Activated CD8-positive, alpha-beta memory T cell treated with anti-CD3 and anti-CD28 coated beads for 48 hours (primary cell): ENCODE data around the gene GABRB3.

ENCODE experiments used
- DNase-seq, 3 experiments: peaks; one replicate each; pipeline ENCODE4 v3.0.0-alpha.2; 2020; ENCODE audit warnings: low read depth in 2 of 3, low spot score in 2 of 3

Gene GABRB3

DNA sequence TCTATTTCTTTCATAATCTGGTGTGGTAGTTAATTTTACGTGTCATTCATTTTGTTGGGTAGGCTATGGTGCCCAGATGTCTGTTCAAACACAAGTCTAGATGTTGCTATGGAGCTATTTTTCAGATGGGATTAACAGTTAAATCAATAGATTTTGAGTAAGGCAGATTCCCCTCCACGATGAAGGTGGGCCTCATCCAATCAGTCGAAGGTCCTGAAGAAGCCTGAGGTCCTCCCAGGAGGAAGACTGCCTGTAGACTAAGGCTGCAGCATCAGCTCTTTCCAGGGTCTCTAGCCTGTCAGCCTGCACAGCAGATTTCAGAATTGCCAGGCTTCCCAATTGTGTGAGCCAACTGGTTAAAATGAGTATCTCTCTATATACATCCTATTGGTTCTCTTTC, 92.9 kb downstream of the GABRB3 start:
- no peak for DNase-seq

DNA sequence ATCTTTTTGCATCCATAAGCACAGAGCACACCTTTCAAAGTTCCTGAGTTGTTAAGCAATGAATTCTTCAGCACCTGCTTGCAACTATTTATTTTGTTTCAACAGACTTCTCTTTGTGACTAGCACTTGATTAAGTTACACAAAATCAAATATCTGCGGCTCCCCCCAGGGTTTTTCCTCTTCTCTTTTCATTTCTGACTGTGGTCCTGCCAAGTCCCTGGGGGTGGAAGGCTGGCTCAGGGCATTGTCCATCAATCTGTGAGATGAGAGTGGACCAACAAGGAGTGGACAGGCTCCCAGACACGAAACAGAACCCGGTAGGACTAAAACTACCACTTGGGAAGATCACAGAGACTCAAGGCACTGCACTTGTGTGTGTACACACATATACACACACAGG, 96.8 kb downstream of the GABRB3 start:
- no peak for DNase-seq

DNA sequence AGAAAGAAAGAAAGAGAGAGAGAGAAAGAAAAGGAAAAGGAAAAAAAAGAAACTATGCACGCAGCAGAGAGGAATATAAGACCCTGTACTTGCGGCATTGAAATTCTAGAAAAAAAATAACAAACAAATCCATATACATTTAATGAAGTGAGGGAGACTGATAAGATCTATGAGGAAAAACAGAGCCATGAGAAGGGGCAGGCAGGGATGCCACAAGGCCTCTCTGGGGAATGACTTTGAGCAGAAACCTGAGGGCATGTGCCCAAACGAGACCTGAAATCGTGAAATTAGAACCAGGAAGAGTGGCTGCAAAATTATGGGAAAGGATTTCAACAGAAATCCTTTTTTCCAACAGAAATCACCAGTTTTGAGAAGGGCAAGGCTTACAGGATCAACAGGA, 98.4 kb downstream of the GABRB3 start:
- no peak for DNase-seq

DNA sequence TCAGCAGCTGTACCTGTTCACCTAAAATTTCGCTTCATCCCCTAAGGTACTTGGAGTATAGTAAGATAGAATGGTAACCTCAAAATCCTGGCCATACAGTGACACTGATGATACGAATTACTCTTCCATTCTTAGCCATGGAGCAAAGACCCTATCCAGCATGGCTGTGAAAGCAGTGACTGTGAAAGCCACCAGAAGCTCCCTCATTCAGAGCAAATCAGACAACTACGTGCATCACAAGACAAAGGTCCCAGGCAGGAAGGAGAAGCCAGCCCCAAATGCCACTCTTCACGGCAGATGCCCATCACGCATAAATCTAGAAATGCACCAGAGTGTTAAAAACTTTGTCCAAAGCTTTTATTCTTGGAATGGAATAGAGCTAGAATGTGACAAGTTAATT, 99.4 kb downstream of the GABRB3 start:
- DNase-seq, result no peak

DNA sequence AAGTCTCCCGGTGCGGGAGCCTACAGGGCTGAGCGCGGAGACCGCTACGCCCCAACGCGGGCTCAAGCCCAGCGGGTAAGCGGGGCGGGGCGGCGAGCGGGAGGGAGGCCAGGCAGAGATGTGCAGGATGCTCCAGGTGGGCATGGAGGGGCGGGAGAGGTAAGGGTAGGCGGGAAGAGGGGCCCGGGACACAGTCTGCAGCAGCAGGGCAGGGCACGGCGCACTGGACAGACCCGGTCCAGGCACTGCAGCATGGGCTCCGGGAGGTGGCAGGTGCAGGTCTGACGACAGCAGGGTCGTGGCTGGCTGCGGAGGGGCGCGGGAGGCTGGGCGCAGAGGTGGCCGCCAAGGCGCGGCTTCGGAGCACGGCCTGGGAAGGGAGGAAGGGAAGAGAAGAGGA, 102.8 kb downstream of the GABRB3 start:
- no peak for DNase-seq

DNA sequence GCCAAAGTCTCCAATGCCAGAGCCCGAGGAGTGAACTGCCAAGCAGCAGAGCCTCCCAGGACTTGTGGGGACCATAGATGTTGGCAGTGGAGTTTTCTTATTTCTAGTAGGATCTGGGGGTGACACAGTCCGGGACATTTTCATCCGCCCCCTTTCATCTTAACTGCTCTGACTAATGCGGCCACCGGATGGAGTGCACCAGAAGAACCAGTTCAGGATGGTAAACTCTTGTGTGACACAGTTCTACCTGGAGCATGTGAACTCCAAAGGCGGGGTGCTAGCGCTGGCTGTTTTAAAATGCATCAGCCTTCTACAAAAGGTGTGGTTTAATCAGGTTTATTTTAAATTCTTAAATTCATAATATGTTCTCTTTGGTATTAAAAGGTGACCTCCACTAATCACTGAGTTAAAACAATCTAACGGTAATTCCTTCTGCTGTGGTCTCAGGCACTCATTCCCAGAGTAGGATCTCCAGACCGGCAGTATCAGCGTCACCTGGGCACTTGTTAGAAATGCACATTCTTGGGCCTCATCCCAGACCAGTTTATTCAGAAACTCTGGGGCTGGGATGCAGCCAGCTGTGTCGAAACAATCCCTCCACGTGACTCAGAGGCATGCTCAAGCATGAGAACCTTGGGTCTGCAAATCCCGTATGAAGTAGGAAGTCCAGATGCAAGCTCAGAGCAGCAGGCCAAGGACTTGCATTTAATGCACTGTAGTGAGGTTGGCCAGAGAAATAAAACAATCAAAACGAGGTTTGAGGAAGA, 105.5 kb downstream of the GABRB3 start:
- DNase-seq, result no peak

GRCh38 chr15:26665957-26666791, 106.7 kb downstream of the GABRB3 start:
- no peak for DNase-seq

DNA sequence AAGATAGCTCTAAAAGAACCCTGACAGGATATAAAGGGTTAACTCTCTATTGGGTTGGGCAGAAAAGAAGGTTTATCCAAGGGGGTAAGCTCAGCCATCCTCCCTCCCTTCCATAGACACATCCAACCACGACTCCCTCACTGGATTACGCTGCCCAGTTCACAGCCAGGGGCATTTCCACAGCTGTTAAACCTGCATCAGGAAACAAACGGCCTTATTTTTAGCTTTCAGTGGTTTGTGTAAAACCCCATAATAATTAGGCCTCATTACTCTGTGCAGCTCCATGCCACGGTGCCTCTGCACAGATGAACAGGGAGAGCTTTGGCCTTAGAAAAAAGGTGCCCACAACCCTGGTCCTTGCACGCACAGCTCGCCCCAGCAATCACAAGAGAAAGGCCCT, 110.6 kb downstream of the GABRB3 start:
- DNase-seq, result no peak

DNA sequence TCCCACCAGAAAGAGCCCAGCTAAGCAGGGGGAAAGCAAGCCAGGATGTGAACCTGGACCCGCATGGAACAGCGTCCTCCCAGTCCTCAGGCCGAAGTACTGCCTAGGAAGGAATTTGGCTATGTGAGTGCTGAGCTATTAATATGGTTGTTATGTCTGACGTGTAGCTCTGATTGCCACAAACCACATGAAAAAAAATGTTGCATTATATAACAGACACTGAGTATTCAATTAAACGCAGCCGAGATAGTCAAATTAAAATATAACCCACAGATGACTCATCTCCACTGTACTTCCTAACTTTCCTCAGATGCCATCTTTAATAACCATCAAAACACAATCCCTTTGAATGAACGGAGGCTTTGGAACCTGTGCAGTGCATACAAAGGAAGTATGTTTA, 111.1 kb downstream of the GABRB3 start:
- DNase-seq, result no peak

GRCh38 chr15:26661107-26661506, 111.8 kb downstream of the GABRB3 start:
- DNase-seq, result no peak

DNA sequence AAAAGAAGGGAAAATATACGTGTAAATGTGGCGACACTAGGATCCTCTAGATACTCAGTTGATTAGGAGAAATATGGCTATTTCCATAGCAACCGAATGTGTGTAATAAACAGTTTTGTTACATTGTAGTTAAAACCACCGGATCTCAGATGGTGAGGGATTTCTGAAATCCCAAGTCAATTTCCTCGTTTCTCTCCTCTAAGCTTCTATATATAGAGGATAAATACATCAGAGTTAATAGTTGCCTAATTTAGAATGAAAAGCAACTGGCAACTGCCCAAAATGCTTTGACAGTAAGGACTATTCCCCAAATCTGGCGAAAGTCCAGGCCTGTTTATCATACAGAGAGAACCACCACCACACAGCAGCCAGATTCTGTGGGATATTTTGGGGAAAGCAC, 112.6 kb downstream of the GABRB3 start:
- DNase-seq, result no peak

DNA sequence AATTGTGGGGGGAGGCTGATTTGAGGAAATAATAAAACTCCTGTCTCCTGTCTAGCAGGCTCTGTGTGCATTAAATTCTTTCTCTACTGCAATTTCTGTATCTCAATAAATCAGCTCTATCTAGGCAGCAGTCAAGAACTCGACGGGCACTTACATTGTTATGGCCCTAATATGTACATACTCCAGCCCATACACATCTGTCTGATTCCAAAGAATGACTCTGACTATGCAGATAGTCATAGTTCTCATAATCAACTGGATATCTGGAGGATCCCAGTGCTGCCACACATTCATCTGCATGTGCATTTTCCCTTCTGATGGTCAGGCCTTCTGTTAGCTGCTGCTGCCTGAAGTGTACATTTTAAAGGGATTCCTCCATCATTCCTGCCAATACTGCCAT, 114.6 kb downstream of the GABRB3 start:
- DNase-seq, result no peak

DNA sequence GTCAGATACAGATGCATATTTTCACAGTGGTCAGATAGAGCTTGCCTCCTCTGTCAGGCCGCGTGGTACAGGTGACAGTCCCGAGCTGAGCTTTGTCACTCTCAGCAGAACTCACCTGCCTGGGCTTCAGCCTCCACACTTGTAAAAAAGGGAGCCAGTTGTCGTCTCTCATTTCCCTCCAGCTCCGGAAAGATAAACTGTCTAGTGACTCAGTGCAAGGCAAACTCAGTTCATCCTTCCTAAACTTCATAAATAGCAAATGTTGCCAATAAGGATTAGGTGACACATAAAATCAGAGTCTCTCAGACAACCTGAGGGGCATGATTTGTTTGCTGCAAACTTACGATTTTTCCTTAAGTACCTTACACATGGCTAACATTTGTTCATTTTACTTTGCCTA, 116.8 kb downstream of the GABRB3 start:
- DNase-seq, result no peak

GRCh38 chr15:26651909-26652308, 121.0 kb downstream of the GABRB3 start:
- no peak for DNase-seq

GRCh38 chr15:26648676-26649075, 124.2 kb downstream of the GABRB3 start:
- no peak for DNase-seq

- no peak for DNase-seq
These were observed 127.9 kb downstream of the GABRB3 start for GRCh38 chr15:26644948-26645347.

DNA sequence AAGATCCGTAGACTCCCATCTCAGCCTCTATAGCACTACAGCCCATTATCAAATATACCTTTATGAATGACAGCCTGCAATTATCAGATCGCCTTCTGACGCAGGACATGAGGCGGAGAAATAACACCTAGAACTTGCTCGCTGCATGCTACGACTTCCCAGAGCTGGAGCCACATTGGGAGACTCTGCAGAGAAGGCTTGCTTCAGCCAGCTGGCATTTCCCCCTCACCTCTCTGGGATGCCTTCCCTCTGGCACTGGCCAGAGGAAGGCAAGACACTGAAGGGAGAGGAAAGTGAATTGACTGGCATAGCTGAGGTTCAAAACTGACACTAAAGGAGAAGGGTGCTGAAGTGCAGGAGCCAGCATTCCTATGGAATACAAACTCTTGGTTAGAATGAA, 131.7 kb downstream of the GABRB3 start:
- no peak for DNase-seq

GRCh38 chr15:26640601-26641000, 132.3 kb downstream of the GABRB3 start:
- no peak for DNase-seq

GRCh38 chr15:26639966-26640365, 132.9 kb downstream of the GABRB3 start:
- DNase-seq, result no peak

DNA sequence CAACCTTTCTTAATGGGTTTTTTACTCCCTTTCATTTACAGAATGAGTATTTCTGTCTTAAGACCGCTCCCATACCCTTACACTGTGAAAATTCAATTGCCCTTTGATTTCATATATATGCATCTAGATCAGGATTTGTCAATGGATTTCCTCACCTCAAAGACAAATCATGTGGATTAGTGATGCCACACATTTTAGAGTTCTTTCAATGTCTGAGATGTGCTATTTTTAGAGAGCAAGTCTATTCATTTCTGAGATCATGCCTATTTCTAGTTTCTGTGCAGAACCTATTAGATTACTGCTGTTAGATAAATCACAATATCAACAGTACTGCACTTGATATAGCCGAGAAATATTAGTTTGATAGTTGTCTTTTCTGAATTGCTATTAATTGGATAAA, 137.3 kb downstream of the GABRB3 start:
- no peak for DNase-seq

- DNase-seq, result no peak
These were observed 137.8 kb downstream of the GABRB3 start for GRCh38 chr15:26635105-26635504.

DNA sequence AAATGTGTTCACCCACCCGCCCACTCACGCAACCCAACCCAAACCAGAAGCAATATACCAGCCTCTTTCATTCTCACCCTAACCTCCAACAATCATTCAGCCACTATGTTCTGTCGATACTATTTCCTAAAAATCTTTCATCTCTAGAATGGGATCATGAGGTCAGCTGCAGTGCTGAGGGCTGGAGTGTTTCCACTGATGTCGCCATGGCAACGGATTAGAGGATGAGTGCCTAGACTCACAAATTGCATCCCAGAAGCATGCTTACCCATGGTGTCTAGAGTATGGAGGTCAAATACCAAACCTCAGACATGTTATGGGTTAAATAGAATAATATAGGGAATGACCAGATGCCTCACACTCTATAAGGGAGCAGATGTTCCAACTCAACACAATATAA, 138.5 kb downstream of the GABRB3 start:
- DNase-seq, result no peak

DNA sequence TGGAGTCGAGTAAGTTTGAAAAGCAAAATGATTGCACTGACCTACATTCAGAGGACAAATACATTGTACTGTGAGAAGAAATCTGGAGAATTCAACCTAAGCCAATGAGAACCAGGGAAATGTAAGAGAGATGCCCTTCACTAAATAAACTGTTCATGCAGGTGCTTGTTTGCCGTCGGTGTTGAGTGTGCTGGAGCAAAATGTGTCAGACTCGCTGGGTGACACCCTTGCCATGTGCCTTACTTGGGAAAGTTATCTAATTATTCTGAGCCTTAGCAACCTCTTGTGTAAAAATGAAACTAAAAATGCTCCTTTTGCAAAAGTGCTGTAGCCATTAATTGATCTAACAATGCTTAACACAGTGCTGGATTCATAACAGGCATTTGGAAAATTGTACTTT, 140.4 kb downstream of the GABRB3 start:
- DNase-seq, result no peak
